SK-N-SH (cell line): Measurements from ENCODE around the gene SELE. TPM values are rescaled to one million over a fixed set of nuclear protein-coding genes. Genes with fewer than 3 reads are reported as not detected.

ENCODE experiments used
- CTCF ChIA-PET: fragments of 300-600, 350-600 bp; formaldehyde crosslinking; extraction: SDS; loops from one replicate; lab custom pipeline; 2021; lab: Yijun Ruan, JAX
- POLR2A ChIA-PET: fragments of 350-600 bp; sonication (Branson Sonifier 250); formaldehyde crosslinking; extraction: SDS; loops from one replicate; lab custom pipeline; 2020; ENCODE audit warnings: antibody characterized with exemption, inconsistent platforms; lab: Yijun Ruan, JAX
- DNase-seq: peaks from one replicate; pipeline ENCODE4 v3.0.0; 2012
- H2AFZ ChIP-seq: fragments of 200-600 bp; sonication (generic); 2 replicates; pipeline ENCODE4 v1.8.1; 2016; ENCODE audit warnings: antibody characterized with exemption, mild to moderate bottlenecking, low read depth
- H3F3A ChIP-seq: fragments of 200-600 bp; sonication (generic); replicated peaks from 2 replicates; pipeline ENCODE3; 2016; ENCODE audit warnings: antibody characterized with exemption, mild to moderate bottlenecking; ENCODE audit not compliant: insufficient read depth
- H3K27ac ChIP-seq, 2 experiments: fragments of 200-500 bp in 1 of 2; fragments of 200-600 bp in 1 of 2; sonication (Bioruptor generic) in 1 of 2; sonication (generic), shearing (Covaris generic) in 1 of 2; 2 replicates each; pipeline versions ENCODE4 v1.5.1 to v1.6.1; 2014 to 2016; ENCODE audit warnings: low read depth in 2 of 2, inconsistent platforms in 1 of 2, low read length in 1 of 2, mild to moderate bottlenecking in 1 of 2, mixed read lengths in 1 of 2
- H3K27me3 ChIP-seq: fragments of 200-600 bp; sonication (generic), shearing (Covaris generic); 2 replicates; pipeline ENCODE4 v1.6.1; 2016; ENCODE audit warnings: mixed run types; ENCODE audit not compliant: insufficient read depth
- H3K36me3 ChIP-seq, 2 experiments: fragments of 200-500 bp in 1 of 2; fragments of 200-600 bp in 1 of 2; sonication (Bioruptor generic) in 1 of 2; sonication (generic) in 1 of 2; replicated peaks in 1 of 2; 2 replicates each; pipeline versions ENCODE3 to v1.5.1; 2014 to 2016; ENCODE audit warnings: low read length in 1 of 2, mild to moderate bottlenecking in 1 of 2; ENCODE audit not compliant: insufficient read depth in 2 of 2, control insufficient read depth in 1 of 2
- H3K4me1 ChIP-seq, 2 experiments: fragments of 200-500 bp in 1 of 2; fragments of 200-600 bp in 1 of 2; sonication (Bioruptor generic) in 1 of 2; sonication (generic), shearing (Covaris generic) in 1 of 2; 2 replicates each; pipeline versions ENCODE4 v1.5.1 to v1.6.1; 2014 to 2016; ENCODE audit warnings: low read depth in 1 of 2, low read length in 1 of 2, mixed run types in 1 of 2; ENCODE audit not compliant: insufficient read depth in 2 of 2, control insufficient read depth in 1 of 2
- H3K4me2 ChIP-seq: fragments of 200-600 bp; sonication (generic), shearing (Covaris generic); 2 replicates; pipeline ENCODE4 v1.6.1; 2017; ENCODE audit warnings: mixed run types
- H3K4me3 ChIP-seq, 2 experiments: fragments of 200-500 bp in 1 of 2; fragments of 200-600 bp in 1 of 2; sonication (Bioruptor generic) in 1 of 2; sonication (generic), shearing (Covaris generic) in 1 of 2; 2 replicates each; pipeline versions ENCODE4 v1.5.1 to v1.8.1; 2014 to 2016; ENCODE audit warnings: low read depth in 2 of 2, inconsistent platforms in 1 of 2, low read length in 1 of 2, mild to moderate bottlenecking in 1 of 2, mixed read lengths in 1 of 2, moderate library complexity in 1 of 2
- H3K79me2 ChIP-seq: fragments of 200-600 bp; sonication (generic); 2 replicates; pipeline ENCODE4 v1.8.1; 2017; ENCODE audit warnings: mild to moderate bottlenecking; ENCODE audit not compliant: insufficient read depth
- H3K9ac ChIP-seq: fragments of 200-600 bp; sonication (generic); 2 replicates; pipeline ENCODE4 v1.6.1; 2017; ENCODE audit warnings: mixed run types
- H3K9me2 ChIP-seq: fragments of 200-600 bp; sonication (generic); 2 replicates; pipeline ENCODE4 v1.6.1; 2017; ENCODE audit warnings: mixed run types
- H3K9me3 ChIP-seq: fragments of 200-600 bp; sonication (generic); 2 replicates; pipeline ENCODE4 v1.6.1; 2017; ENCODE audit warnings: mixed run types, mild to moderate bottlenecking, moderate library complexity
- H4K20me1 ChIP-seq: fragments of 200-600 bp; sonication (generic); 2 replicates; pipeline ENCODE4 v1.6.1; 2017; ENCODE audit warnings: mild to moderate bottlenecking, mixed run types; ENCODE audit not compliant: insufficient read depth
- CTCF ChIP-seq: fragments of 200-600 bp; sonication (generic); IDR thresholded peaks from 2 replicates; pipeline ENCODE4 v1.6.1; 2017; ENCODE audit warnings: antibody characterized with exemption, mild to moderate bottlenecking, moderate library complexity
- EP300 ChIP-seq, 2 experiments: IDR thresholded peaks; 2 replicates each; pipeline versions ENCODE4 v1.4.0 to v1.6.1; 2012; ENCODE audit warnings: borderline replicate concordance in 1 of 2, low read depth in 1 of 2, low read length in 1 of 2
- FOSL2 ChIP-seq: IDR thresholded peaks from 2 replicates; pipeline ENCODE4 v1.4.0; 2012; ENCODE audit warnings: low read depth, mild to moderate bottlenecking, moderate library complexity, borderline replicate concordance
- FOXJ3 ChIP-seq: sonication (generic); formaldehyde crosslinking; IDR thresholded peaks from 2 replicates; pipeline ENCODE4 v1.5.1; 2020; ENCODE audit warnings: mild to moderate bottlenecking, missing genetic modification reagents
- FOXM1 ChIP-seq: IDR thresholded peaks from 2 replicates; pipeline ENCODE4 v1.4.0; 2012; ENCODE audit warnings: low read depth, mild to moderate bottlenecking
- GATA2 ChIP-seq: sonication (generic); formaldehyde crosslinking; IDR thresholded peaks from 2 replicates; pipeline ENCODE4 v1.5.0; 2020; ENCODE audit warnings: mild to moderate bottlenecking, missing genetic modification reagents
- JUND ChIP-seq: IDR thresholded peaks from 2 replicates; pipeline ENCODE4 v1.4.0; 2012
- MEF2A ChIP-seq: IDR thresholded peaks from 2 replicates; pipeline ENCODE4 v1.4.0; 2012; ENCODE audit warnings: low read depth, borderline replicate concordance
- MXI1 ChIP-seq: IDR thresholded peaks from 2 replicates; pipeline ENCODE4 v1.6.1; 2012; ENCODE audit warnings: mild to moderate bottlenecking, low read depth, low read length, improper control_type of control experiment
- NRF1 ChIP-seq: IDR thresholded peaks from 2 replicates; pipeline ENCODE4 v1.6.1; 2012; ENCODE audit warnings: low read depth, mild to moderate bottlenecking, low read length
- POLR2AphosphoS5 ChIP-seq: IDR thresholded peaks from 2 replicates; pipeline ENCODE4 v1.6.1; 2012; ENCODE audit warnings: low read depth, low read length
- RCOR1 ChIP-seq: fragments of 150-350 bp; IDR thresholded peaks from 2 replicates; pipeline ENCODE4 v1.6.1; 2017; ENCODE audit warnings: antibody characterized with exemption, low read length
- REST ChIP-seq: IDR thresholded peaks from 2 replicates; pipeline ENCODE4 v1.6.1; 2012; ENCODE audit warnings: mild to moderate bottlenecking, low read depth, low read length, moderate library complexity
- RFX5 ChIP-seq: IDR thresholded peaks from 2 replicates; pipeline ENCODE4 v1.6.1; 2012; ENCODE audit warnings: mild to moderate bottlenecking, improper control_type of control experiment, low read length
- RXRA ChIP-seq: IDR thresholded peaks from 2 replicates; pipeline ENCODE4 v1.4.0; 2012; ENCODE audit warnings: low read depth, mild to moderate bottlenecking, borderline replicate concordance
- SMC3 ChIP-seq: IDR thresholded peaks from 2 replicates; pipeline ENCODE4 v1.6.1; 2012; ENCODE audit warnings: low read depth, low read length, improper control_type of control experiment
- TCF12 ChIP-seq: IDR thresholded peaks from 2 replicates; pipeline ENCODE4 v1.4.0; 2012
- YY1 ChIP-seq: IDR thresholded peaks from 2 replicates; pipeline ENCODE4 v1.4.0; 2012; ENCODE audit warnings: low read depth, mild to moderate bottlenecking
- ZBTB33 ChIP-seq: IDR thresholded peaks from 2 replicates; pipeline ENCODE4 v1.4.0; 2012; ENCODE audit warnings: low read depth, borderline replicate concordance
- WGBS: methylation state at CpG from one replicate; pipeline ENCODE4 v1.1.6; 2017; ENCODE audit warnings: low lambda C conversion rate; 5-methylcytosine and 5-hydroxymethylcytosine counted together
- polyA plus RNA-seq, 3 experiments: library from polyadenylated mRNA; depleted of rRNA; stranded (reverse); fragments of >200 nt; gene quantifications; 2 replicates each; pipeline ENCODE4 v1.2.3, GENCODE V29; 2012
- TF ChIP-seq, protein P1 (sequence below): IDR thresholded peaks from 2 replicates; pipeline ENCODE4 v1.4.0; 2012; ENCODE audit warnings: low read depth, borderline replicate concordance
- TF ChIP-seq, protein P2 (sequence below): fragments of 150-350 bp; IDR thresholded peaks from 2 replicates; pipeline ENCODE4 v1.6.1; 2016; ENCODE audit warnings: mild to moderate bottlenecking, low read depth, low read length
- TF ChIP-seq, protein P3 (sequence below): IDR thresholded peaks from 2 replicates; pipeline ENCODE4; 2012

Gene SELE
- polyA plus RNA-seq, 1 of the 3 experiments (the other 2 are of a cell fraction), result 0.02 TPM

- TF ChIP-seq, protein P1, sequence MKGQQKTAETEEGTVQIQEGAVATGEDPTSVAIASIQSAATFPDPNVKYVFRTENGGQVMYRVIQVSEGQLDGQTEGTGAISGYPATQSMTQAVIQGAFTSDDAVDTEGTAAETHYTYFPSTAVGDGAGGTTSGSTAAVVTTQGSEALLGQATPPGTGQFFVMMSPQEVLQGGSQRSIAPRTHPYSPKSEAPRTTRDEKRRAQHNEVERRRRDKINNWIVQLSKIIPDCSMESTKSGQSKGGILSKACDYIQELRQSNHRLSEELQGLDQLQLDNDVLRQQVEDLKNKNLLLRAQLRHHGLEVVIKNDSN, result no peak
- TF ChIP-seq SMC3 (no peak), GATA2 (no peak), ZBTB33 (no peak), REST (no peak)
- TF ChIP-seq, all 33 proteins: peak for 0
These were observed 16.2 kb upstream of the SELE start (continued) for GRCh38 chr1:169750041-169750440.

GRCh38 chr1:169746550-169746949 is 12.7 kb upstream of the SELE start:
- Histone ChIP-seq H3K27ac (peak overlapping the region in 1 of 2 experiments; percentile 90; a peak in 2 of 4 replicates), H4K20me1 (no peaks in the 10 kb centered on the region), H3F3A (peaks cover 27% of the 10 kb centered on the region), H3K27me3 (no peaks in the 10 kb centered on the region), H3K9me2 (no peaks in the 10 kb centered on the region), H3K36me3 (no peaks in the 10 kb centered on the region), H3K4me2 (peak overlapping the region; percentile 49; the same call in 1 of the 2 replicates), H3K79me2 (no peaks in the 10 kb centered on the region), H3K9me3 (no peaks in the 10 kb centered on the region), H3K4me3 (no peak overlapping the region), H3K4me1 (peaks cover 3 to 22% of the 10 kb centered on the region in 2 experiments; a peak in 3 of 4 replicates), H2AFZ (no peak overlapping the region), H3K9ac (no peak overlapping the region)
- ChIA-PET POLR2A (no interaction called here), CTCF (no interaction called here)
- no peak for DNase-seq
- WGBS, result 60% methylated on average over 2 of the region's 2 CpGs
- TF ChIP-seq MXI1 (no peak), TCF12 (no peak), RXRA (no peak), FOXM1 (no peak), RFX5 (no peak), CTCF (no peak), POLR2AphosphoS5 (no peak), FOXJ3 (no peak), FOSL2 (no peak), YY1 (no peak), JUND (no peak), EP300 (IDR thresholded peaks at IDR 0.05; ENCODE audit: borderline replicate concordance in 1 of 2, low read depth in 1 of 2, low read length in 1 of 2) (no peak), NRF1 (no peak), RCOR1 (no peak), MEF2A (no peak), SMC3 (no peak)
- TF ChIP-seq, protein P2, sequence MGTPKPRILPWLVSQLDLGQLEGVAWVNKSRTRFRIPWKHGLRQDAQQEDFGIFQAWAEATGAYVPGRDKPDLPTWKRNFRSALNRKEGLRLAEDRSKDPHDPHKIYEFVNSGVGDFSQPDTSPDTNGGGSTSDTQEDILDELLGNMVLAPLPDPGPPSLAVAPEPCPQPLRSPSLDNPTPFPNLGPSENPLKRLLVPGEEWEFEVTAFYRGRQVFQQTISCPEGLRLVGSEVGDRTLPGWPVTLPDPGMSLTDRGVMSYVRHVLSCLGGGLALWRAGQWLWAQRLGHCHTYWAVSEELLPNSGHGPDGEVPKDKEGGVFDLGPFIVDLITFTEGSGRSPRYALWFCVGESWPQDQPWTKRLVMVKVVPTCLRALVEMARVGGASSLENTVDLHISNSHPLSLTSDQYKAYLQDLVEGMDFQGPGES, result no peak
- TF ChIP-seq, protein P3, sequence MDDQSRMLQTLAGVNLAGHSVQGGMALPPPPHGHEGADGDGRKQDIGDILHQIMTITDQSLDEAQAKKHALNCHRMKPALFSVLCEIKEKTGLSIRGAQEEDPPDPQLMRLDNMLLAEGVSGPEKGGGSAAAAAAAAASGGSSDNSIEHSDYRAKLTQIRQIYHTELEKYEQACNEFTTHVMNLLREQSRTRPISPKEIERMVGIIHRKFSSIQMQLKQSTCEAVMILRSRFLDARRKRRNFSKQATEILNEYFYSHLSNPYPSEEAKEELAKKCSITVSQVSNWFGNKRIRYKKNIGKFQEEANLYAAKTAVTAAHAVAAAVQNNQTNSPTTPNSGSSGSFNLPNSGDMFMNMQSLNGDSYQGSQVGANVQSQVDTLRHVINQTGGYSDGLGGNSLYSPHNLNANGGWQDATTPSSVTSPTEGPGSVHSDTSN, result no peak
